NT2/D1 (cell line): ENCODE measurements around the gene PLEKHH2.

Experiments used
- SUZ12 ChIP-seq: IDR thresholded peaks from 2 replicates; pipeline ENCODE4 v1.6.1; 2011; ENCODE audit not compliant: insufficient read length, insufficient read depth; ENCODE audit errors: extremely low read depth
- ZNF274 ChIP-seq: IDR thresholded peaks from 2 replicates; pipeline ENCODE4 v1.6.1; 2011; ENCODE audit warnings: mild to moderate bottlenecking, low read depth, low read length

DNA sequence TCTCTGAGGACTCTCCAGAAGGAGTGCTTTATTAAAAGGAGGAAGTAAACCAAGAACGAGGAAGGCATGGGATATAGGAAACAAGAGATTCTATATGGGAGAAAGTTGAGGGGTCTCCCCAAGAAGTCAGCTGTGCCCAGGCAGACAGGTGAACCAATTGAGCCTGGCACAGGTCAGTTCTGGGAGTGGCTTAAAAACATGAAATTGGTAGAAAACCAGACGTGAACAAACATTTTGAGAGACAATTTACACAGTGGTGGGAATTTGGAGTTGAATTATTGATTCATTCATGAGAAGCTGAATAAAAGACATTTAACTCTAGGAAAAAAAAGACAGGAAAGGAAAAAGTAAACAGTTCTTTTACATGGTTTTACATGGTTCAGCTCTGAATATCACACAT lies 16.4 kb downstream of the PLEKHH2 start:
- TF ChIP-seq ZNF274 (no peak), SUZ12 (no peak)
